ENCODE measurements around the gene IGF2R.

IGF2R gene

DNA sequence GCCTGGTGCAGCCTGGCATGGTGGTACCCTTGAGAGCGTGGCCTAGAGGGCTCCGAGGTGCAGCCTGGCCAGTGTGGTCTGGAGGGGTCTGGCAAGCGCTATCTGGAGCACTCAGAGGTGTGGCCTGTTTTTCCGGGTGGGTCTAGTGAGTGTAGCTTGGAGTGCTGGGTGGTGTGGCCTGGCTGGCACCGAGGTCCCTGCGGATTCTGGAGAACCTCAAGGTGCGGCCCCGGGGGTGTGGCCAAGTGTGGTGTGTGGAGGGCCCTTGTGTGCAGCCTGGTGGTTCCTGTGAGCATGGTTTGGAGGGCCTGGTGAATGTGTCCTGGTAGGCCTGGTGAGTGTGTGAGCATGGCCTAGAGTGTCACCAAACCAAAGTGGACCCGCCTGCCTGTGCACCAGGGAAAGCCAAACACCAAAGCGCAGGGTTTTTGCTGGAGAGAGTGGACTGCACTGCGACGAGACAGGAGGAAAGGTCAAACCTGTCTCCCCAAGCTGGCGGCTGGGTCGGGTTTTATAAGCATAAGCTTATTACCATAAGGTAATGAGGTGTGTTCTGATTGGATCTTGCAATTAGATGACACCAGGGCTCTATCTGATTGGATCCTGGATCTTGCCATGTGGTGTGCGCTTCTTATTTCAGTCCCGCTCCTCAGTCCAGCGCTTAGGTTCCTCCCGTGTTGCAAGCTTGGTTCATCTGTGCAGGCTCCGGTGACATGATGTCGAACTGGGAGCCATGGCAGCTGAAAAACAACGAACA lies 35.7 kb downstream of the IGF2R start:
- no peak for TF ChIP-seq ZNF274 (IDR thresholded peaks at IDR 0.05; ENCODE audit: low read depth, low read length)
- H3K4me3 ChIP-seq (ENCODE audit: low read length) = no peak overlapping the region

DNA sequence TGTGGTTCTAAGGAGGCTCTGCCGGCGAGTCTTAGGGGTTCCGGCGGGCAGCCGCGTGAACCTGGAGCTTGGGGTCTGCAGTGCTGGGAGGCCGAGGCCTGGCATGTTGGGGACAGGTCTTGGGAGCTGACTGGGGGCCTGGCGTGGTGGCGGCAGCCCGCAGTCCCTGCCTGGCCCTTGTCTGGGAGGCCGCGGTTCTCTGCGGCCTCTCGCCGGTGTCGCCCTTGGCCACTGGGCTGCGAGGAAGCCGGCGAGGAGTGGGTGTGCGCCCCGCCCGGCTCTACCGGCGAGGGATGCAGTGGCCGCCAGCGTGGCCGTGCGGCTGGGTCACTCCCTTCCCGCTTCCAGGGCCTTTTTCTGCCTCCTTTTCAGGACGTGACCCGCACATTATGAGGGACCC lies 36.3 kb downstream of the IGF2R start:
- no peak for TF ChIP-seq ZNF274 (IDR thresholded peaks at IDR 0.05; ENCODE audit: low read depth, low read length)
- H3K4me3 ChIP-seq (ENCODE audit: low read length) = no peak overlapping the region

DNA sequence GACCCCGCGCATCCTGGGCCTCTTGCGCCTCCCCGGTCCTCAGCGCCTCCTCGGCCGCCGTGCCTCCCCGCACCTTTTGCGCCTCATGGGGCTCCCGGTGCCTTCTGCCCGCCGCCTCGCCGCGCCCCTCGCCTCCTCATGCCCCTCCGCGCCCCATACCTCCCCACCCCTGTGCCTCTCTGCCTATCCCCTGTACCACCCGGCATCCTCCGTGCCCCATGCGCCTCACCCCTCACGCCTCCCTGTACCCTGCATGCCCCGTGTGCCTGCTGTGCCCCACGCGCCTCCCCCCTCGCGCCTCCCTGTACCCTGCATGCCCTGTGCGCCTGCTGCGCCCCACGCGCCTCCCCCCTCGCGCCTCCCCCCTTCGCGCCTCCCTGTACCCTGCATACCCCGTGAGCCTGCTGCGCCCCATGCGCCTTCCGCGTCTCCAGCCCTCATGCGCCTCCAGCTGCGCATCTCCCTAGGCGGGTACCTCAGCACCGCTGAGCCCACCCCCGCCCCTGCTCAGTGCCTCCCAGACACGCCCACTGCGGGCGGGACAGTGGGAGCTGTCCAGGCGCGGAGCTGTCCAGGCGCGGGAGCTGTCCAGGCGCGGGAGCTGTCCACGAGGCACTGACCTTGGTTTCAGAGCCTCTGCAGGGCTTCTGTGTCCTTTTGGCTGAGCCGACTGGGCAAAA lies 37.1 kb downstream of the IGF2R start:
- no peak for TF ChIP-seq ZNF274 (IDR thresholded peaks at IDR 0.05; ENCODE audit: low read depth, low read length)
- no peak overlapping the region for H3K4me3 ChIP-seq (ENCODE audit: low read length)

DNA sequence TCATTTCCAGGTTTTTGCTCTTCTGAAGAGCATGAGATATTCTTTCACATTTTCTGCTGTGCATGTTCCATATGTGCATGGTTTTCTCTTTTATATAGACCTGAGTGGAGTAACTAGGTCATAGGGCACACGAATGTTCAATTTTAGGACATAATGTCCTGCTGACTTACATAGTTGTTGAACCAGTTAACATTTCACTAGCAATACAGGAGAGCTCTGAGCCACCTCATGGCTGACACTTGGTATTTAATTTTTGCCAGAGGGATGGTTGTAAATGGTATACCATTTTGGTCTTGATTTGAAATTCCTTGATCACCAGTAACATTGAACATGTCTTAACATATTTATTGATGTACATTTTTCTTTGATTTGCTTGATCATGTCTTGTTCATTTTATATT lies 38.3 kb downstream of the IGF2R start:
- no peak overlapping the region for H3K4me3 ChIP-seq (ENCODE audit: low read length)
- TF ChIP-seq ZNF274 (IDR thresholded peaks at IDR 0.05; ENCODE audit: low read depth, low read length) = no peak

DNA sequence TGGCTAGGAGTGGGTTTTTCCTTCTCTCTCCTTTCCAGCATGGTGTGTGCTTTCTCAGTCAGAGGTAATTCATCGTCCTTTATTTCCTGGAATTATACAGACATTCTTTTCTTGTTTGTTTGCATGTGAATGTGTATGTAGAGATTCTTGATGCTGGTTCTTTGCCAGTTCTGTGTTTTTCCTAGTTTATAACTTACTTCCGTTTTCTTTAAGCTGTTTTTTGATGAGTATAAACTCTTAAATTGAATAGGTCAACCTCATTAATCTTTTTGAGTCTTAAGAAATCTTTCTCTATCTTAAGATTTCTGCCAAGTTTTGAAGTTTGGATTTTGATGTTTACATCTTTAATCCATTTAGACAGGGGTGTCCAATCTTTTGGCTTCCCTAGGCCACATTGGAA lies 38.7 kb downstream of the IGF2R start:
- no peak overlapping the region for H3K4me3 ChIP-seq (ENCODE audit: low read length)
- no peak for TF ChIP-seq ZNF274 (IDR thresholded peaks at IDR 0.05; ENCODE audit: low read depth, low read length)

DNA sequence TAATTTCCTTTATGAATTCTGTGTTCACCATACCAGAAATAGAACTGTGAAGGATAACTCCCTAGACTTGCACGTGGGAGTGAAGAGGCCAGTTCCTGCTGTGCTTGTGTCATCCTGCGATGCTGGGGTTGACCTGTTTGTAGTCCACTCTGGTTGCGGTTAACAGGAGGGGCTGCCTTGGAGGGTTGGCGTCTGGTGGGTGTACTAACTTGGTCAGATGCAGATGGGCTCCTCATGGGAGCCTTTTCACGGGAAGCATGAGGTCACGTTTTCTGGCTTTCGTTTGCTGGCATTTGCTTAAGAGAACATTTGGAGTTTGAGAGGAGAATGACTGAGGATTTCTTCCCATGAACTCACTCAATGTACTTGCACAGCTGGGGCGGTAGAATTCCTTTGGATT lies 41.2 kb downstream of the IGF2R start:
- no peak for TF ChIP-seq ZNF274 (IDR thresholded peaks at IDR 0.05; ENCODE audit: low read depth, low read length)
- H3K4me3 ChIP-seq (ENCODE audit: low read length) = no peak overlapping the region

DNA sequence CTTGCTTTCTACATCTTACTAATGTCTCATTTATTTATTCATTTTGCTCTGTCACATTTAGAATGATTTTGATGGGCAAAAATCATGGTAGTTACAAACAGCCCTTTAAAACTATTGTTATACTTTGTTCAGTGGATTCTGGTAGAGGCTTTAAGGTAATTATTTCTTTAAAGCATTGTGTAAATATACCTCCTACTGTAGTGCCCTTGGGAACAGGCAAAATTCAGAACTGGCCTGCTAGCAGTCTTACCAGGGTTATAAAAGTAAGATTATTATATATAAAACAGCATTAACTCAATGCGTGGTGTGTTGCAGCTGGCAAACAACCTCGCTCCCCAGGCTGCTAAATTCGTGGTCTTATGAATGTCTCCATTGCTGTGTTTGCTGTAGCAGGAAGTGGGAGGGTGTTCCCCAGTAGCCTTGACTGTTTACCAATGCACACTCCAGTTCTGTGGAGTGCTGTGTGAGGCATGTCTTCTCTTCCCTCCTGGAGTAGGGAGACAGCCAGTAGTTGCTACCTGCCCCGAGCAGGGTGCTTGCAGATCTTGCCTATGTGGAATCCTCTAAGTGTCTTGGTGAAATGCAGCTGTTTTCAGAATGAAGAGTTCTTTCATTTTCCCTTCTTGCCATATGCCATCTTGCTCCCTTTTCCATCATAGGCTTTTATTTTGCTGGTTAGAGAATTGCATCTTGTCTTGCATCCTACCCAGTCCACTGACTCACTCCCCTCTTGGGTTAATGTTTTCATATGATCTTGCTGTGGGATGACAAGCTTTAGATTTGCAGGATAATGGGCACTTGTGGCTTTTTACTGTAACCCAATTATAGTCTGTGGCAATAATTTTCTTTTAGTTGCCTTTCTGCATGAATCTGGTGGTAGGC lies 45.3 kb downstream of the IGF2R start:
- no peak overlapping the region for H3K4me3 ChIP-seq (ENCODE audit: low read length)
- no peak for TF ChIP-seq ZNF274 (IDR thresholded peaks at IDR 0.05; ENCODE audit: low read depth, low read length)

DNA sequence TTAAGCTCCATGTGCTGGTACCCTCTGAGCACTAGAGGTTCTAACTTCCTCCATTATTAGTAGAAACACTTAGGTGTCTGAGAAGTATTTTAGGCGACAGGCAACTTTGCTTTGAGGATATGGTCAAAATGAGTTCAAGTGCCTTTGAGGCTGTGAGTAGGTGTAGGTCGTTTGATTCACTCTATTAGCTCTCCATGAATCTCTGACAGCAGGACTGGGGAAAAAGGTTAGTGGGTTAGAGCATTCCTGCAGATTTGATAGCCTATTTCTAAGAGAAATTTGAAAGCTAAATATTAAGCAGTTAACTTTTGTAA lies 45.9 kb downstream of the IGF2R start:
- TF ChIP-seq ZNF274 (IDR thresholded peaks at IDR 0.05; ENCODE audit: low read depth, low read length) = no peak
- no peak overlapping the region for H3K4me3 ChIP-seq (ENCODE audit: low read length)

DNA sequence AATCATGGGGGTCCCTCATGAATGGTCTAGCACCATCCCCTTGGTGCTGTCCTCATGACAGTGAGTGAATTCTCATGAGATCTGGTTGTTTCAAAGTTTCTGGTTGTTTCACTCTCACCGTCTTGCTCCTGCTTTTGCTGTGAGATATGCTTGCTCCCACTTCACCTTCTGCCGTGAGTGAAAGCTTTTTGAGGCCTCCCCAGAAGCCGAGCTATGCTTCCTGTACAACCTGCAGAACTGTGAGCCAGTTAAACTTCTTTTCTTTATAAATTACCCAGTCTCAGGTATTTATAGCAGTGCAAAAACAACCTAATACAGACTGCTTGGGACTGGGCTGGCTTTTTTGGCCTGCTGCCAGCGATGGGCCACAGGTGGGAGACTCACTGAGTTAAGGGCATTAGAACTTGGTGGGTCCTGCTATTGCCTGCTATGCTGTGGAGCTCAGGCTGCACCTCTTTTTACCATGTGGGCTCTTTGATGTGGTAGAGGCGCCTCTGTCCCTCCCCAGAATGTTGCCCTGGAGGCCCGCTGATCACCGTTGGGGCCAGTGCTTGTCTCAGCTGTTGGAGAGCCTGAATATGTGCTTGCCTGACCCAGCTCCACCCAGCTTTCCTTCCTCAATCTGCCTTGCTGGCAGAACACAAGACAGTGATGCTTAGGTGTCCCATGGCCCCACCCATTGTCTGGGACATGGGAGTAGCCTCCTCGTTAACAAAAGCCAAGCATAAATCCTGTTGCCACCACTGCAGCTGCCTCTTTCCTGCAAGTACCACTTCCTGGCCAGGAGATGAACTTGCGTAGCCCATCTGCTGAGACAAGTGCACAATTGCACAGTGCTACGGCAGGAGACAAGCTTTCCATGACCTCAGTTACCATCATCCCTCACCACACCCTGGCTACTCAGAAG lies 47.1 kb downstream of the IGF2R start:
- no peak overlapping the region for H3K4me3 ChIP-seq (ENCODE audit: low read length)
- TF ChIP-seq ZNF274 (IDR thresholded peaks at IDR 0.05; ENCODE audit: low read depth, low read length) = no peak

DNA sequence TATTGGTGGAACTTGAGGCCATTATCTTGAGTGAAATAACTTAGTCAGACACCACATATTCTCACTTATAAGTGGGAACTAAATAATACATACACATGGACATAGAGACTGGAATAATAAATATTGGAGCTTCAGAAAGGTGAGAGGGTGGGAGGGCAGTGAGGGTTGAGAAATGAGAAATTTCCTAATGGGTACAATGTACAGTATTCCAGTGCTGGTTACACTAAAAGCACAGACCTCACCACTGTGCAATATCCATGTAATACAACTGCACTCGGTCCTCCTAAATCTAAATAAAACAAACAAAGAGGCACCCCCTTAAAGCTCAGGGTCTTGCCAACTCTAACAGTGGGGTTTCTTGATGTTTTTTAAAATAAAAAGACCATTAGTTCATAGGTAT lies 53.2 kb downstream of the IGF2R start:
- TF ChIP-seq ZNF274 (IDR thresholded peaks at IDR 0.05; ENCODE audit: low read depth, low read length) = no peak
- no peak overlapping the region for H3K4me3 ChIP-seq (ENCODE audit: low read length)

DNA sequence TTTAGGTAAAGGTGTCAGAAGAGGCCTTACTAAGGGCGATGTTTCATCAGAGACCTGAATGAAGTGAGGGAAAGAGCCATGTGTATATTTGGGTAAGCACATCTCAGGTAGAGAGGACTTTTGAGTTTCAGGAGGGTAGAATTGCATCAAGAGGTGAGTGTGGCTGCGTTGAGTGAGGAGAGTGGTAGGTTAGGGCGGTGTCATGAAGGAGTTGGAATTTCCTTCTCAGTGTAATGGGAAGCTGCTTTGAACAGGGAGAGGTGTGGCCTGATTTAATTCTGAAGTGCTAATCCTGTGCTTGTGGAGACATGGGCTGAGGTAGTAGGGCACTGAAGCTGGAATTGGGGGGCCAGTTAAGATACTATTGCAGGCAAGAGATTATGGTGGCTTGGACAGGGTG lies 53.9 kb downstream of the IGF2R start:
- TF ChIP-seq ZNF274 (IDR thresholded peaks at IDR 0.05; ENCODE audit: low read depth, low read length) = no peak
- H3K4me3 ChIP-seq (ENCODE audit: low read length) = no peak overlapping the region

DNA sequence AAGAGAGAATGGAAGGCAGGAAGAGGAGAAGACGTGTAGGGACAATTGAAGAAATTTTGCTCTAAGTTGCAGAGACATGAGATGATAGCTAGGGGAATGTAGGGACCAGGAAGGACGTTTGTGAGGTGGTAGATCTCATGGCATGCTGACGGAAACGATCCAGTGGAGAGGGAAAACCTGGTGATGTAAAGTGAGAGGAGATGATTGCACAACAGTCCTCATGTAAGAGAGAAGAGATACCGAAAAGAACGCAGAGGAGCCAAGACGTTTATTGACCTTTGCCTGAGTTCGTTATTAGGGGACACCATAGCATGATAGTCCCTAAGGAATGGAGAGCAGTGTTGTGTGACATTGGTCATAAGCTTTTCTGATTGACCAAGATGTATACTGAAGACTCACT lies 55.3 kb downstream of the IGF2R start:
- H3K4me3 ChIP-seq (ENCODE audit: low read length) = no peak overlapping the region
- TF ChIP-seq ZNF274 (IDR thresholded peaks at IDR 0.05; ENCODE audit: low read depth, low read length) = no peak

DNA sequence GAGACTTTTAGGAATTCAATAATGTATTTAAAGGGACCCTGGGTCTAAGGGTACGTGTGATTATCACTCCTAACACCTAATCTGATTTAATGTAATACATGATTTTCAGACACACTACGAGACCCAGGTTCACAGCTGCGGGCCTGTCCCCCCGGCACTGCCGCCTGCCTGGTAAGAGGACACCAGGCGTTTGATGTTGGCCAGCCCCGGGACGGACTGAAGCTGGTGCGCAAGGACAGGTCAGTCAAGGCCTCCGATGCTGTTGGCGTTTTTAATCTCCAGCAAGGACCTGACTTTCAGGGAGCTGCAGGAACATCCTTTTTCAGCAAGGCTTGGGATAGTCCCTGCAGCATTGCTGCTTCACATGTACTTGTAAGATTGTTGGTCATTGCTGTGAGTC lies 58.2 kb downstream of the IGF2R start:
- no peak overlapping the region for H3K4me3 ChIP-seq (ENCODE audit: low read length)
- no peak for TF ChIP-seq ZNF274 (IDR thresholded peaks at IDR 0.05; ENCODE audit: low read depth, low read length)

DNA sequence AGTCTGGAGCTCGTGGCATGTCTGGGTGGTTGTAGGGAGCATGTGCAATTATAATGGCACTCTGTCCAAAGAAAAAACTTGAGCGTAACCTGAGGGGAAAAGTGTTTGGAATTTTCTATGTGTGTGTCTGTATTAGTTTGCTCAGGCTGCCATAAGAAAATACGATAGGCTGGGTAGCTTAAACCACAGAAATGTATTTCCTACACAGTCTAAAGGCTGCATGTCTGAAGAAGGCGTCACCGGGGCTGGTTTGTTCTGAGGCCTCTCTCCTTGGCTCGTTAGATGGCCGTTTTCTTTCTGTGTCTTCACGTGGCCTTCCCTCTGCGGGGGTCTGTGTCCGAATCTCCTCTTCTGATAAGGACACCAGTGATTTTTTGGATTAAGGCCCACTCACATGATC lies 59.0 kb downstream of the IGF2R start:
- no peak overlapping the region for H3K4me3 ChIP-seq (ENCODE audit: low read length)
- no peak for TF ChIP-seq ZNF274 (IDR thresholded peaks at IDR 0.05; ENCODE audit: low read depth, low read length)
